ENCODE measurements around the gene SEMA6C. TPM values are rescaled to one million over a fixed set of nuclear protein-coding genes. Genes with fewer than 3 reads are reported as not detected.

Gene SEMA6C
- total and polyA plus RNA-seq, 2 of the 13 experiments (the other 11 are each of a cell fraction or from before 2014, with no cell fraction given), result 1.4 to 2.9 TPM

DNA sequence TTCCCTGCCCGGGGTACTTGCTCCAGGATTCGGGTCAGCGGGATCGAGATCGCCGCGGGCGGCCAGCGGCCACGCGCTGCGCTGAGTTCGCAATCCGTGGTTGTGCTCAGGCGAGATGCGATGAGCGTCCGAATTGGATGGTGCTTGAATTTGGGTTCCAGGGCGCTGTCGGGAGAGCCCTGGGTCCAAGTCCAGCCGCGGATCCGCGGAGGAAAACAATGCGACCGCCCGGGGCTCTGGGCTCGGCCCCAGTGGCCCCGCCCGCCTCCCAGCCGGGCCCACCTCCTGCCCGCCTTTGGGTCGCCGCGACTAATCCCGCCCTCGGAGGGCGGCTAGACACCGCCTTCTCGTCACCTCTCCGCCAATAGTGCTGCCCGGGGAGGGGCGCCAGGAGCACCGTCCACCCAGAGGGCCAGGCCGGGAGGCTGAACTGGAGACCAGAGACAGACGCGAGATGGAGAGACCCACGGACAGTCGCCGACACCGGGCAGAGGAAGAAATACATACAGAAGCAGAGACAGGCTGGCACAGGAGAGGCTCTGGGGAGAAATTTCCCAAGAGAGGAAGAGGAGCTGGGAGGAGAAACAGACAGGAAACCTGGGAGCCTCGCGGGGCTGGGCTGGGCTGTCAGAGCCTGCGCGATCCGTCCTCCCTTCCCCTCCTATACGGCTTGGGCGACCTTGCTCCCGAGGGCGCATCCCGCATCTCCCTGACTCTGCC lies at the start of gene SEMA6C (continued):
- TF ChIP-seq, protein P1, sequence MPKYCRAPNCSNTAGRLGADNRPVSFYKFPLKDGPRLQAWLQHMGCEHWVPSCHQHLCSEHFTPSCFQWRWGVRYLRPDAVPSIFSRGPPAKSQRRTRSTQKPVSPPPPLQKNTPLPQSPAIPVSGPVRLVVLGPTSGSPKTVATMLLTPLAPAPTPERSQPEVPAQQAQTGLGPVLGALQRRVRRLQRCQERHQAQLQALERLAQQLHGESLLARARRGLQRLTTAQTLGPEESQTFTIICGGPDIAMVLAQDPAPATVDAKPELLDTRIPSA (CRISPR knock-in tag; IDR thresholded peaks at IDR 0.05; ENCODE audit: borderline replicate concordance), result peak; percentile 63; the same call in 1 of the 2 replicates
- TF ChIP-seq, protein P2, sequence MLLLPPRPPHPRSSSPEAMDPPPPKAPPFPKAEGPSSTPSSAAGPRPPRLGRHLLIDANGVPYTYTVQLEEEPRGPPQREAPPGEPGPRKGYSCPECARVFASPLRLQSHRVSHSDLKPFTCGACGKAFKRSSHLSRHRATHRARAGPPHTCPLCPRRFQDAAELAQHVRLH (CRISPR knock-in tag; IDR thresholded peaks at IDR 0.05; ENCODE audit: borderline replicate concordance, low read depth), result peak; percentile 46; the same call in 1 of the 2 replicates
- no peak for TF ChIP-seq ZNF44 (CRISPR knock-in tag; IDR thresholded peaks at IDR 0.05)
- TF ChIP-seq, protein P3, sequence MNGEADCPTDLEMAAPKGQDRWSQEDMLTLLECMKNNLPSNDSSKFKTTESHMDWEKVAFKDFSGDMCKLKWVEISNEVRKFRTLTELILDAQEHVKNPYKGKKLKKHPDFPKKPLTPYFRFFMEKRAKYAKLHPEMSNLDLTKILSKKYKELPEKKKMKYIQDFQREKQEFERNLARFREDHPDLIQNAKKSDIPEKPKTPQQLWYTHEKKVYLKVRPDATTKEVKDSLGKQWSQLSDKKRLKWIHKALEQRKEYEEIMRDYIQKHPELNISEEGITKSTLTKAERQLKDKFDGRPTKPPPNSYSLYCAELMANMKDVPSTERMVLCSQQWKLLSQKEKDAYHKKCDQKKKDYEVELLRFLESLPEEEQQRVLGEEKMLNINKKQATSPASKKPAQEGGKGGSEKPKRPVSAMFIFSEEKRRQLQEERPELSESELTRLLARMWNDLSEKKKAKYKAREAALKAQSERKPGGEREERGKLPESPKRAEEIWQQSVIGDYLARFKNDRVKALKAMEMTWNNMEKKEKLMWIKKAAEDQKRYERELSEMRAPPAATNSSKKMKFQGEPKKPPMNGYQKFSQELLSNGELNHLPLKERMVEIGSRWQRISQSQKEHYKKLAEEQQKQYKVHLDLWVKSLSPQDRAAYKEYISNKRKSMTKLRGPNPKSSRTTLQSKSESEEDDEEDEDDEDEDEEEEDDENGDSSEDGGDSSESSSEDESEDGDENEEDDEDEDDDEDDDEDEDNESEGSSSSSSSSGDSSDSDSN (CRISPR knock-in tag; IDR thresholded peaks at IDR 0.05), result peak; percentile 43
- TF ChIP-seq ZSCAN20 (CRISPR knock-in tag; IDR thresholded peaks at IDR 0.05; ENCODE audit: borderline replicate concordance), result no peak
- TF ChIP-seq KDM2A (CRISPR knock-in tag; IDR thresholded peaks at IDR 0.05; ENCODE audit: borderline replicate concordance, low read depth), result peak; percentile 71
- TF ChIP-seq ZNF441 (CRISPR knock-in tag; IDR thresholded peaks at IDR 0.05; ENCODE audit: borderline replicate concordance), result peak; percentile 77; the same call in 1 of the 2 replicates
- TF ChIP-seq, protein P4, sequence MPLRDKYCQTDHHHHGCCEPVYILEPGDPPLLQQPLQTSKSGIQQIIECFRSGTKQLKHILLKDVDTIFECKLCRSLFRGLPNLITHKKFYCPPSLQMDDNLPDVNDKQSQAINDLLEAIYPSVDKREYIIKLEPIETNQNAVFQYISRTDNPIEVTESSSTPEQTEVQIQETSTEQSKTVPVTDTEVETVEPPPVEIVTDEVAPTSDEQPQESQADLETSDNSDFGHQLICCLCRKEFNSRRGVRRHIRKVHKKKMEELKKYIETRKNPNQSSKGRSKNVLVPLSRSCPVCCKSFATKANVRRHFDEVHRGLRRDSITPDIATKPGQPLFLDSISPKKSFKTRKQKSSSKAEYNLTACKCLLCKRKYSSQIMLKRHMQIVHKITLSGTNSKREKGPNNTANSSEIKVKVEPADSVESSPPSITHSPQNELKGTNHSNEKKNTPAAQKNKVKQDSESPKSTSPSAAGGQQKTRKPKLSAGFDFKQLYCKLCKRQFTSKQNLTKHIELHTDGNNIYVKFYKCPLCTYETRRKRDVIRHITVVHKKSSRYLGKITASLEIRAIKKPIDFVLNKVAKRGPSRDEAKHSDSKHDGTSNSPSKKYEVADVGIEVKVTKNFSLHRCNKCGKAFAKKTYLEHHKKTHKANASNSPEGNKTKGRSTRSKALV (CRISPR knock-in tag; IDR thresholded peaks at IDR 0.05), result peak; percentile 48; the same call in 1 of the 2 replicates
- no peak for TF ChIP-seq CHD2 (IDR thresholded peaks at IDR 0.05; ENCODE audit: low read depth, low read length)
- TF ChIP-seq SKI (IDR thresholded peaks at IDR 0.05; ENCODE audit: partially characterized antibody), result peak; percentile 52
- TF ChIP-seq, protein P5, sequence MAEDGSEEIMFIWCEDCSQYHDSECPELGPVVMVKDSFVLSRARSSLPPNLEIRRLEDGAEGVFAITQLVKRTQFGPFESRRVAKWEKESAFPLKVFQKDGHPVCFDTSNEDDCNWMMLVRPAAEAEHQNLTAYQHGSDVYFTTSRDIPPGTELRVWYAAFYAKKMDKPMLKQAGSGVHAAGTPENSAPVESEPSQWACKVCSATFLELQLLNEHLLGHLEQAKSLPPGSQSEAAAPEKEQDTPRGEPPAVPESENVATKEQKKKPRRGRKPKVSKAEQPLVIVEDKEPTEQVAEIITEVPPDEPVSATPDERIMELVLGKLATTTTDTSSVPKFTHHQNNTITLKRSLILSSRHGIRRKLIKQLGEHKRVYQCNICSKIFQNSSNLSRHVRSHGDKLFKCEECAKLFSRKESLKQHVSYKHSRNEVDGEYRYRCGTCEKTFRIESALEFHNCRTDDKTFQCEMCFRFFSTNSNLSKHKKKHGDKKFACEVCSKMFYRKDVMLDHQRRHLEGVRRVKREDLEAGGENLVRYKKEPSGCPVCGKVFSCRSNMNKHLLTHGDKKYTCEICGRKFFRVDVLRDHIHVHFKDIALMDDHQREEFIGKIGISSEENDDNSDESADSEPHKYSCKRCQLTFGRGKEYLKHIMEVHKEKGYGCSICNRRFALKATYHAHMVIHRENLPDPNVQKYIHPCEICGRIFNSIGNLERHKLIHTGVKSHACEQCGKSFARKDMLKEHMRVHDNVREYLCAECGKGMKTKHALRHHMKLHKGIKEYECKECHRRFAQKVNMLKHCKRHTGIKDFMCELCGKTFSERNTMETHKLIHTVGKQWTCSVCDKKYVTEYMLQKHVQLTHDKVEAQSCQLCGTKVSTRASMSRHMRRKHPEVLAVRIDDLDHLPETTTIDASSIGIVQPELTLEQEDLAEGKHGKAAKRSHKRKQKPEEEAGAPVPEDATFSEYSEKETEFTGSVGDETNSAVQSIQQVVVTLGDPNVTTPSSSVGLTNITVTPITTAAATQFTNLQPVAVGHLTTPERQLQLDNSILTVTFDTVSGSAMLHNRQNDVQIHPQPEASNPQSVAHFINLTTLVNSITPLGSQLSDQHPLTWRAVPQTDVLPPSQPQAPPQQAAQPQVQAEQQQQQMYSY (CRISPR knock-in tag; IDR thresholded peaks at IDR 0.05), result no peak
- peak; percentile 57 to 89; a peak in 3 of 4 replicates for TF ChIP-seq POLR2A (IDR thresholded peaks at IDR 0.05; ENCODE audit: insufficient read depth in 1 of 2, low read depth in 2 of 2, low read length in 2 of 2)
- peak; percentile 38; the same call in 1 of the 2 replicates for TF ChIP-seq ZNF766 (CRISPR knock-in tag; IDR thresholded peaks at IDR 0.05; ENCODE audit: borderline replicate concordance)
- TF ChIP-seq ZNF446 (CRISPR knock-in tag; IDR thresholded peaks at IDR 0.05), result no peak
- TF ChIP-seq, protein P6, sequence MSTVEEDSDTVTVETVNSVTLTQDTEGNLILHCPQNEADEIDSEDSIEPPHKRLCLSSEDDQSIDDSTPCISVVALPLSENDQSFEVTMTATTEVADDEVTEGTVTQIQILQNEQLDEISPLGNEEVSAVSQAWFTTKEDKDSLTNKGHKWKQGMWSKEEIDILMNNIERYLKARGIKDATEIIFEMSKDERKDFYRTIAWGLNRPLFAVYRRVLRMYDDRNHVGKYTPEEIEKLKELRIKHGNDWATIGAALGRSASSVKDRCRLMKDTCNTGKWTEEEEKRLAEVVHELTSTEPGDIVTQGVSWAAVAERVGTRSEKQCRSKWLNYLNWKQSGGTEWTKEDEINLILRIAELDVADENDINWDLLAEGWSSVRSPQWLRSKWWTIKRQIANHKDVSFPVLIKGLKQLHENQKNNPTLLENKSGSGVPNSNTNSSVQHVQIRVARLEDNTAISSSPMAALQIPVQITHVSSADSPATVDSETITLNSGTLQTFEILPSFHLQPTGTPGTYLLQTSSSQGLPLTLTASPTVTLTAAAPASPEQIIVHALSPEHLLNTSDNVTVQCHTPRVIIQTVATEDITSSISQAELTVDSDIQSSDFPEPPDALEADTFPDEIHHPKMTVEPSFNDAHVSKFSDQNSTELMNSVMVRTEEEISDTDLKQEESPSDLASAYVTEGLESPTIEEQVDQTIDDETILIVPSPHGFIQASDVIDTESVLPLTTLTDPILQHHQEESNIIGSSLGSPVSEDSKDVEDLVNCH (CRISPR knock-in tag; IDR thresholded peaks at IDR 0.05), result no peak
- 0 out of 2 replicates have a peak, but pooled peaks have one; percentile 37 for TF ChIP-seq ZNF124 (CRISPR knock-in tag; IDR thresholded peaks at IDR 0.05)
- TF ChIP-seq CEBPG (CRISPR knock-in tag; IDR thresholded peaks at IDR 0.05), result no peak
- TF ChIP-seq ZNF547 (CRISPR knock-in tag; IDR thresholded peaks at IDR 0.05), result no peak
